WI38 (cell line): Measurements from ENCODE around the gene RNF150.

Source experiments
- H3K4me3 ChIP-seq: 2 replicates; pipeline ENCODE4 v1.5.1; 2011; ENCODE audit warnings: low read depth, mild to moderate bottlenecking, control low read depth, low read length
- CTCF ChIP-seq: IDR thresholded peaks from 2 replicates; pipeline ENCODE4 v1.5.1; 2012; ENCODE audit warnings: low read depth, mild to moderate bottlenecking, control low read depth, low read length

RNF150 gene

GRCh38 chr4:140930557-140930956 lies 202.7 kb downstream of the RNF150 start:
- H3K4me3 ChIP-seq = no peak overlapping the region
- no peak for TF ChIP-seq CTCF

GRCh38 chr4:140930011-140930410 lies 203.3 kb downstream of the RNF150 start:
- no peak overlapping the region for H3K4me3 ChIP-seq
- no peak for TF ChIP-seq CTCF

GRCh38 chr4:140928880-140929279 lies 204.4 kb downstream of the RNF150 start:
- TF ChIP-seq CTCF = no peak
- no peak overlapping the region for H3K4me3 ChIP-seq

GRCh38 chr4:140926672-140927071 lies 206.6 kb downstream of the RNF150 start:
- no peak for TF ChIP-seq CTCF

GRCh38 chr4:140925417-140925816 lies 207.9 kb downstream of the RNF150 start:
- TF ChIP-seq CTCF = no peak
- no peak overlapping the region for H3K4me3 ChIP-seq

More at GRCh38 chr4:140926672-140927071, 206.6 kb downstream of the RNF150 start:
- no peak overlapping the region for H3K4me3 ChIP-seq

- no peak overlapping the region for H3K4me3 ChIP-seq
These were observed 208.4 kb downstream of the RNF150 start for GRCh38 chr4:140924761-140925392.

More at GRCh38 chr4:140924761-140925392, 208.4 kb downstream of the RNF150 start:
- no peak for TF ChIP-seq CTCF
